Liver (tissue), 3 donors: ENCODE results near the gene PTPN22.

Experiments used
- EGR1 ChIP-seq, 2 donors: IDR thresholded peaks; 2 replicates each; pipeline ENCODE4 v1.6.1; 2016 to 2018; ENCODE audit warnings: antibody characterized with exemption in 2 of 2, low read depth in 2 of 2
- FOXA1 ChIP-seq: IDR thresholded peaks from 2 replicates; pipeline ENCODE4 v1.6.1; 2016; ENCODE audit warnings: antibody characterized with exemption
- GABPA ChIP-seq, 2 donors: IDR thresholded peaks in 1 of 2; conservative IDR thresholded peaks in 1 of 2; 2 replicates each; pipeline ENCODE4 v1.6.1; 2016; ENCODE audit warnings: antibody characterized with exemption in 2 of 2, mild to moderate bottlenecking in 1 of 2, moderate library complexity in 1 of 2
- HNF4A ChIP-seq, 2 donors: conservative IDR thresholded peaks; 2 replicates each; pipeline ENCODE4 v1.6.1; 2016; ENCODE audit warnings: antibody characterized with exemption in 2 of 2, mild to moderate bottlenecking in 2 of 2
- JUND ChIP-seq, 2 donors: IDR thresholded peaks; 2 replicates each; pipeline ENCODE4 v1.6.1; 2016; ENCODE audit warnings: antibody characterized with exemption in 2 of 2
- RAD21 ChIP-seq, 2 donors: IDR thresholded peaks; 2 replicates each; pipeline ENCODE4 v1.6.1; 2016; ENCODE audit warnings: antibody characterized with exemption in 2 of 2, mild to moderate bottlenecking in 2 of 2
- RXRA ChIP-seq, 2 donors: IDR thresholded peaks; 2 replicates each; pipeline ENCODE4 v1.6.1; 2017 to 2018; ENCODE audit warnings: antibody characterized with exemption in 2 of 2, mild to moderate bottlenecking in 1 of 2
- SP1 ChIP-seq: IDR thresholded peaks from 2 replicates; pipeline ENCODE4 v1.6.1; 2018; ENCODE audit warnings: antibody characterized with exemption, mild to moderate bottlenecking
- TAF1 ChIP-seq: conservative IDR thresholded peaks from 2 replicates; pipeline ENCODE4 v1.6.1; 2016; ENCODE audit warnings: antibody characterized with exemption, mild to moderate bottlenecking
- TF ChIP-seq, protein P1 (sequence below): IDR thresholded peaks from 2 replicates; pipeline ENCODE4 v1.6.1; 2016; ENCODE audit warnings: antibody characterized with exemption, mild to moderate bottlenecking
- TF ChIP-seq, protein P2 (sequence below): fragments of 150-350 bp; IDR thresholded peaks from 2 replicates; pipeline ENCODE4 v1.5.1; 2017; ENCODE audit warnings: improper control_type of control experiment, low read depth, low read length; ENCODE audit not compliant: missing input control
- TF ChIP-seq, protein P3 (sequence below): IDR thresholded peaks from 2 replicates; pipeline ENCODE4 v1.6.1; 2016; ENCODE audit warnings: antibody characterized with exemption
- TF ChIP-seq, protein P4 (sequence below): IDR thresholded peaks from 2 replicates; pipeline ENCODE4 v1.6.1; 2016; ENCODE audit warnings: antibody characterized with exemption
- donor health status: healthy.
- donor health status: healthy.

DNA sequence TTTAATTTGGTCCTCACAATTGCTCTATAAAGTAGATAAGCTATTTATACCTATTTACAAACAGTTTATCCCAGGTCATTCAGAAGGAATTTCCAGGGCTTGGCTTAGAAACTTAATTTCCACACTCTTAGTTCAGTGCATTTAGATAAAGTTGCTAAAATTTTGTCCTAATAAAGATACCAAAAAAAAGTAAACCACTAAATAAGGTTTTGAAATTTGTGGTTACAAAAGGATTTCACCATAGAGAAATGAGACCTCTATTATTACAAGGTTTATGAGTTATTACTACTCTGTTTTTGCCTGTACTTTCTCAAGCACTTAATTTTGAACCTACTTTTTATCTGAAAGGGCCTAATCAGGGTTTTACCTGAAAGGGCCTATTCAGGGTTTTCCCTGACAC lies 22.4 kb downstream of the PTPN22 start:
- TF ChIP-seq, protein P1, sequence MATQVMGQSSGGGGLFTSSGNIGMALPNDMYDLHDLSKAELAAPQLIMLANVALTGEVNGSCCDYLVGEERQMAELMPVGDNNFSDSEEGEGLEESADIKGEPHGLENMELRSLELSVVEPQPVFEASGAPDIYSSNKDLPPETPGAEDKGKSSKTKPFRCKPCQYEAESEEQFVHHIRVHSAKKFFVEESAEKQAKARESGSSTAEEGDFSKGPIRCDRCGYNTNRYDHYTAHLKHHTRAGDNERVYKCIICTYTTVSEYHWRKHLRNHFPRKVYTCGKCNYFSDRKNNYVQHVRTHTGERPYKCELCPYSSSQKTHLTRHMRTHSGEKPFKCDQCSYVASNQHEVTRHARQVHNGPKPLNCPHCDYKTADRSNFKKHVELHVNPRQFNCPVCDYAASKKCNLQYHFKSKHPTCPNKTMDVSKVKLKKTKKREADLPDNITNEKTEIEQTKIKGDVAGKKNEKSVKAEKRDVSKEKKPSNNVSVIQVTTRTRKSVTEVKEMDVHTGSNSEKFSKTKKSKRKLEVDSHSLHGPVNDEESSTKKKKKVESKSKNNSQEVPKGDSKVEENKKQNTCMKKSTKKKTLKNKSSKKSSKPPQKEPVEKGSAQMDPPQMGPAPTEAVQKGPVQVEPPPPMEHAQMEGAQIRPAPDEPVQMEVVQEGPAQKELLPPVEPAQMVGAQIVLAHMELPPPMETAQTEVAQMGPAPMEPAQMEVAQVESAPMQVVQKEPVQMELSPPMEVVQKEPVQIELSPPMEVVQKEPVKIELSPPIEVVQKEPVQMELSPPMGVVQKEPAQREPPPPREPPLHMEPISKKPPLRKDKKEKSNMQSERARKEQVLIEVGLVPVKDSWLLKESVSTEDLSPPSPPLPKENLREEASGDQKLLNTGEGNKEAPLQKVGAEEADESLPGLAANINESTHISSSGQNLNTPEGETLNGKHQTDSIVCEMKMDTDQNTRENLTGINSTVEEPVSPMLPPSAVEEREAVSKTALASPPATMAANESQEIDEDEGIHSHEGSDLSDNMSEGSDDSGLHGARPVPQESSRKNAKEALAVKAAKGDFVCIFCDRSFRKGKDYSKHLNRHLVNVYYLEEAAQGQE: no peak
- TF ChIP-seq, protein P2, sequence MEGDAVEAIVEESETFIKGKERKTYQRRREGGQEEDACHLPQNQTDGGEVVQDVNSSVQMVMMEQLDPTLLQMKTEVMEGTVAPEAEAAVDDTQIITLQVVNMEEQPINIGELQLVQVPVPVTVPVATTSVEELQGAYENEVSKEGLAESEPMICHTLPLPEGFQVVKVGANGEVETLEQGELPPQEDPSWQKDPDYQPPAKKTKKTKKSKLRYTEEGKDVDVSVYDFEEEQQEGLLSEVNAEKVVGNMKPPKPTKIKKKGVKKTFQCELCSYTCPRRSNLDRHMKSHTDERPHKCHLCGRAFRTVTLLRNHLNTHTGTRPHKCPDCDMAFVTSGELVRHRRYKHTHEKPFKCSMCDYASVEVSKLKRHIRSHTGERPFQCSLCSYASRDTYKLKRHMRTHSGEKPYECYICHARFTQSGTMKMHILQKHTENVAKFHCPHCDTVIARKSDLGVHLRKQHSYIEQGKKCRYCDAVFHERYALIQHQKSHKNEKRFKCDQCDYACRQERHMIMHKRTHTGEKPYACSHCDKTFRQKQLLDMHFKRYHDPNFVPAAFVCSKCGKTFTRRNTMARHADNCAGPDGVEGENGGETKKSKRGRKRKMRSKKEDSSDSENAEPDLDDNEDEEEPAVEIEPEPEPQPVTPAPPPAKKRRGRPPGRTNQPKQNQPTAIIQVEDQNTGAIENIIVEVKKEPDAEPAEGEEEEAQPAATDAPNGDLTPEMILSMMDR: no peak
- TF ChIP-seq GABPA (IDR thresholded peaks at IDR 0.05 in 1 of 2, conservative IDR thresholded peaks at IDR 0.05 in 1 of 2) (no peak), RAD21 (IDR thresholded peaks at IDR 0.05) (no peak), SP1 (no peak), TAF1 (no peak), HNF4A (conservative IDR thresholded peaks at IDR 0.05) (no peak), JUND (IDR thresholded peaks at IDR 0.05) (no peak), EGR1 (IDR thresholded peaks at IDR 0.05; ENCODE audit: low read depth in 2 of 2) (no peak), RXRA (IDR thresholded peaks at IDR 0.05) (no peak), FOXA1 (no peak)
- TF ChIP-seq, protein P3, sequence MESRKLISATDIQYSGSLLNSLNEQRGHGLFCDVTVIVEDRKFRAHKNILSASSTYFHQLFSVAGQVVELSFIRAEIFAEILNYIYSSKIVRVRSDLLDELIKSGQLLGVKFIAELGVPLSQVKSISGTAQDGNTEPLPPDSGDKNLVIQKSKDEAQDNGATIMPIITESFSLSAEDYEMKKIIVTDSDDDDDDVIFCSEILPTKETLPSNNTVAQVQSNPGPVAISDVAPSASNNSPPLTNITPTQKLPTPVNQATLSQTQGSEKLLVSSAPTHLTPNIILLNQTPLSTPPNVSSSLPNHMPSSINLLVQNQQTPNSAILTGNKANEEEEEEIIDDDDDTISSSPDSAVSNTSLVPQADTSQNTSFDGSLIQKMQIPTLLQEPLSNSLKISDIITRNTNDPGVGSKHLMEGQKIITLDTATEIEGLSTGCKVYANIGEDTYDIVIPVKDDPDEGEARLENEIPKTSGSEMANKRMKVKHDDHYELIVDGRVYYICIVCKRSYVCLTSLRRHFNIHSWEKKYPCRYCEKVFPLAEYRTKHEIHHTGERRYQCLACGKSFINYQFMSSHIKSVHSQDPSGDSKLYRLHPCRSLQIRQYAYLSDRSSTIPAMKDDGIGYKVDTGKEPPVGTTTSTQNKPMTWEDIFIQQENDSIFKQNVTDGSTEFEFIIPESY: no peak
- TF ChIP-seq, protein P4, sequence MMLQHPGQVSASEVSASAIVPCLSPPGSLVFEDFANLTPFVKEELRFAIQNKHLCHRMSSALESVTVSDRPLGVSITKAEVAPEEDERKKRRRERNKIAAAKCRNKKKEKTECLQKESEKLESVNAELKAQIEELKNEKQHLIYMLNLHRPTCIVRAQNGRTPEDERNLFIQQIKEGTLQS: no peak
